ENCODE data around the gene EPSTI1.
A peak's percentile ranks its signal among the peaks of the same experiment; 100 is the strongest.

EPSTI1 gene

DNA sequence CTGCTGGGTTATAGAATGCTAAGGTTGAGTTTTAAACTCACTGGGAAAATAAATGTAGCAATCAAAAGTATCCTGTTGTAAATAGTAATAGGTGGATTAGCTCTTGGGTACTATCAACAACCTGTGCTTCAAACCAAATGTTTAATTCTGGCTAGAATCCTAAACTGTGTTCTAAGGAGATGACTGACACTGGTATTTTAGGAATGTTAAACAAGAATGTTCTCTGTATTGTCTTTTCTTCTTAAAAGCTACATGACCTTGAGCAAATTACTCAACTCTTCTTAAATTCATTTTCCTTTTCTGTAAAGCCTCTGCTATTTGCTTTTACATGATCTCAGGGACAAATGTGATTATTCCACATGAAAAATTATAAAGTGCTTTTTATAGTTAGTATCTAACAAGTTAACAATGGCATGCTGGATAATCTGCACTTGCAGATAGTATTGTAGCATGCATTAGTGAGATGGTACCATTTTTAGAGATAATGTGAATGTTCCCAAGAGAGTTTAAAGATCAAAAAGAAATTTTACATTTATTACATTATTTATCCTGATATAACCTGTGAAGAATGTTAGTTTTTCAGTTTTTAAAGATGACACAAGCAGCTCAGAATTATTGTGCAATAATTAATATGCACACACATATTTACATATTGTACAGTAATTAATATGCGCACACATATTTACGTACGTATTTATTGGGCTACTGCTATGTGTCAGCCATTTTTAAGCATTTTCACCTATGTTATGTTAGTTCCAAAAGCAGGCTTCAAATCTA lies 13.6 kb upstream of the EPSTI1 start:
- H3K9me3 ChIP-seq (ENCODE audit: severe bottlenecking): no peaks in the 10 kb centered on the region
- H3K4me1 ChIP-seq (ENCODE audit: insufficient read depth, poor library complexity, severe bottlenecking): peaks cover 51% of the 10 kb centered on the region
- no peak overlapping the region for H3K4me3 ChIP-seq (ENCODE audit: severe bottlenecking)
- H3K27ac ChIP-seq (ENCODE audit: poor library complexity, severe bottlenecking): peak overlapping the region; percentile 94
- DNase-seq (ENCODE audit: low spot score) (no peak), ATAC-seq (ENCODE audit: low read depth) (peak; percentile 70)
- H3K27me3 ChIP-seq (ENCODE audit: insufficient read depth, poor library complexity, severe bottlenecking): no peaks in the 10 kb centered on the region
- TF ChIP-seq, protein P1, sequence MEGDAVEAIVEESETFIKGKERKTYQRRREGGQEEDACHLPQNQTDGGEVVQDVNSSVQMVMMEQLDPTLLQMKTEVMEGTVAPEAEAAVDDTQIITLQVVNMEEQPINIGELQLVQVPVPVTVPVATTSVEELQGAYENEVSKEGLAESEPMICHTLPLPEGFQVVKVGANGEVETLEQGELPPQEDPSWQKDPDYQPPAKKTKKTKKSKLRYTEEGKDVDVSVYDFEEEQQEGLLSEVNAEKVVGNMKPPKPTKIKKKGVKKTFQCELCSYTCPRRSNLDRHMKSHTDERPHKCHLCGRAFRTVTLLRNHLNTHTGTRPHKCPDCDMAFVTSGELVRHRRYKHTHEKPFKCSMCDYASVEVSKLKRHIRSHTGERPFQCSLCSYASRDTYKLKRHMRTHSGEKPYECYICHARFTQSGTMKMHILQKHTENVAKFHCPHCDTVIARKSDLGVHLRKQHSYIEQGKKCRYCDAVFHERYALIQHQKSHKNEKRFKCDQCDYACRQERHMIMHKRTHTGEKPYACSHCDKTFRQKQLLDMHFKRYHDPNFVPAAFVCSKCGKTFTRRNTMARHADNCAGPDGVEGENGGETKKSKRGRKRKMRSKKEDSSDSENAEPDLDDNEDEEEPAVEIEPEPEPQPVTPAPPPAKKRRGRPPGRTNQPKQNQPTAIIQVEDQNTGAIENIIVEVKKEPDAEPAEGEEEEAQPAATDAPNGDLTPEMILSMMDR (IDR thresholded peaks at IDR 0.05; ENCODE audit: poor library complexity, severe bottlenecking): no peak
- no peaks in the 10 kb centered on the region for H3K36me3 ChIP-seq (ENCODE audit: low read depth)

DNA sequence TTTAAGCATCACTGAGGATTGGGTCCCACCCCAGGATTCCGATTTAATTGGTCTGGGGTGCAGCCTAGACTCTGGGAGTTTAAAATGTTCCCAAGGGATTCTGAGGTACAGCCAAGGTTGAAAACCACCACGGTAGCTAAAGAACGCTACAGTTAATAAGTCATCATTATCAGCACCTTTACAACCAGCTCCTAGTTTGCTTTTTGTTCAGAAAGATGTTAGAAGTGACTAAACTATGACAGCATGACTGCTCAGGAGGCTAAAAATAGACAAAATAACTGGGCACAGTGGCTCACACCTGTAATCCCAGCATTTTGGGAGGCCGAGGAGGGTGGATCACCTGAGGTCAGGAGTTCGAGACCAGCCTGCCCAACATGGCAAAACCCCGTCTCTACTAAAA lies 11.7 kb upstream of the EPSTI1 start:
- peak overlapping the region; percentile 94 for H3K27ac ChIP-seq (ENCODE audit: poor library complexity, severe bottlenecking)

DNA sequence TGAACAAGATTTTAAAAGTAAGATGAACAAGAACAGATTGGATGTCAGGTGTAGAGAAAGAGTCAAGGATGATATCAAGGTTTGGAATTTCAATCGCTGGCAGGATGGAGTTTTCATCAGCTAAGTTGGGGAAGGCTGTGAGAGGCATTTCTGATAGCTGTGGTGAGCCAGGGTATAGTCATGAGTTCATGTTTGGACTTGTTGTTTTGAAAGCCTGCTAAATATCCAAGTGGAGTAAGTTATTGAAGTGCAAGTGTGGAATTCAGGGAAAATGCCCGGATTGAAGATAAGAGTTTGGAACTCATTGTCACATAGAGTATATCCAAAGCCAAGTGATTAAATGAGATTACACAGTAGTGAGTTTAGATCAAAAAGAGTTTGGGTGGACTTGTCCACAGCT lies 11.0 kb upstream of the EPSTI1 start:
- peak; percentile 84 for ATAC-seq (ENCODE audit: low read depth)
- H3K27ac ChIP-seq (ENCODE audit: poor library complexity, severe bottlenecking): peak overlapping the region; percentile 94
- H3K9me3 ChIP-seq (ENCODE audit: severe bottlenecking): no peaks in the 10 kb centered on the region
- H3K4me1 ChIP-seq (ENCODE audit: insufficient read depth, poor library complexity, severe bottlenecking): peaks cover 51% of the 10 kb centered on the region
- TF ChIP-seq, protein P1 (IDR thresholded peaks at IDR 0.05; ENCODE audit: poor library complexity, severe bottlenecking): no peak
- no peaks in the 10 kb centered on the region for H3K36me3 ChIP-seq (ENCODE audit: low read depth)
- H3K4me3 ChIP-seq (ENCODE audit: severe bottlenecking): no peak overlapping the region
- H3K27me3 ChIP-seq (ENCODE audit: insufficient read depth, poor library complexity, severe bottlenecking): no peaks in the 10 kb centered on the region
- peak; percentile 58 for DNase-seq (ENCODE audit: low spot score)

More for the DNA sequence above, 11.7 kb upstream of the EPSTI1 start:
- H3K4me1 ChIP-seq (ENCODE audit: insufficient read depth, poor library complexity, severe bottlenecking): peaks cover 51% of the 10 kb centered on the region
- no peaks in the 10 kb centered on the region for H3K9me3 ChIP-seq (ENCODE audit: severe bottlenecking)
- no peaks in the 10 kb centered on the region for H3K27me3 ChIP-seq (ENCODE audit: insufficient read depth, poor library complexity, severe bottlenecking)
- H3K36me3 ChIP-seq (ENCODE audit: low read depth): no peaks in the 10 kb centered on the region
- ATAC-seq (ENCODE audit: low read depth) (no peak), DNase-seq (ENCODE audit: low spot score) (no peak)
- TF ChIP-seq, protein P1 (IDR thresholded peaks at IDR 0.05; ENCODE audit: poor library complexity, severe bottlenecking): no peak
- H3K4me3 ChIP-seq (ENCODE audit: severe bottlenecking): no peak overlapping the region

DNA sequence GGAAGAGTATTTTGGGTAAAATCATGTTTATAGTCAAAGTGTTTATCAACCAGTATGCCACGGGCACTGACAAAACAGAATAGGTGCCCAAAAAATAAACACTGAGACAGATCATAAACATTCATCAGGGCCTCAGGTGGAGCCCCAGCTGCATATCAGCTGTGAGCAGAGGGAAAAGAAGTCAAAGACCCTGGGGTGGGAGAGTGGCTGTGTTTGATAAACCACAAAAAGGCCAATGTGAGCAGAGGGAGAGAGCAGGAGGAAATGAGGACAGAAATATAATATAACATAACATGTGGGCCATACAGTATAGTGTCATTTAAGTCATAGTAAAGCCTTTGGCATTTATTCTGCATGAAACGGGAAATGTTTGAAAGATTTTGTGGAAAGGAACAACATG lies 10.0 kb upstream of the EPSTI1 start:
- DNase-seq (ENCODE audit: low spot score) (no peak), ATAC-seq (ENCODE audit: low read depth) (no peak)
- H3K9me3 ChIP-seq (ENCODE audit: severe bottlenecking): no peaks in the 10 kb centered on the region
- H3K4me1 ChIP-seq (ENCODE audit: insufficient read depth, poor library complexity, severe bottlenecking): peaks cover 51% of the 10 kb centered on the region
- H3K27ac ChIP-seq (ENCODE audit: poor library complexity, severe bottlenecking): peak overlapping the region; percentile 94
- H3K36me3 ChIP-seq (ENCODE audit: low read depth): no peaks in the 10 kb centered on the region
- H3K4me3 ChIP-seq (ENCODE audit: severe bottlenecking): no peak overlapping the region
- H3K27me3 ChIP-seq (ENCODE audit: insufficient read depth, poor library complexity, severe bottlenecking): no peaks in the 10 kb centered on the region
- TF ChIP-seq, protein P1 (IDR thresholded peaks at IDR 0.05; ENCODE audit: poor library complexity, severe bottlenecking): no peak

DNA sequence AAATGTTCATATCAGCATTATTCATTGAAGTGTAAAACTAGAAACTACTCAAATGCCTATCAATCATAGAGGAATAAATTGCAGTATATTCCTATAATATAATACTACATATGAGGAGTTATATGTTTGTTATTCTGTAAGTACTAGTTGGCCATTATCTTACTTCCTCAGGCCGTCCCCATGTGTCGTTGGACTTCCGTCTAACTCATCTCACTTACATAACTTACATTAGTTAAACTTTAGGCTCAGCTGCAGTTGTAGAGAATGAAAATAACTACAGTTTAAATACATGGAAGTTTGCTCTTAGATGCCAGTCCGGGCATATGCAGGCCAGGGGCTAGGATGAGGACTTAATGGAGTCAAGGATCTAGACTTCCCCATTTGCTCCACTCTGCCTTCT lies 8.6 kb upstream of the EPSTI1 start:
- H3K4me3 ChIP-seq (ENCODE audit: severe bottlenecking): no peak overlapping the region
- H3K27ac ChIP-seq (ENCODE audit: poor library complexity, severe bottlenecking): peak overlapping the region; percentile 94
- H3K4me1 ChIP-seq (ENCODE audit: insufficient read depth, poor library complexity, severe bottlenecking): peaks cover 51% of the 10 kb centered on the region
- H3K9me3 ChIP-seq (ENCODE audit: severe bottlenecking): no peaks in the 10 kb centered on the region
- ATAC-seq (ENCODE audit: low read depth) (no peak), DNase-seq (ENCODE audit: low spot score) (no peak)
- TF ChIP-seq, protein P1 (IDR thresholded peaks at IDR 0.05; ENCODE audit: poor library complexity, severe bottlenecking): no peak
- no peaks in the 10 kb centered on the region for H3K27me3 ChIP-seq (ENCODE audit: insufficient read depth, poor library complexity, severe bottlenecking)
- H3K36me3 ChIP-seq (ENCODE audit: low read depth): no peaks in the 10 kb centered on the region
